Transverse colon (tissue), 4 donors: ENCODE measurements around the gene MYB. TPM values are rescaled to one million over a fixed set of nuclear protein-coding genes. Genes with fewer than 3 reads are reported as not detected.
"Not testable (repeated sequence)": the region's sequence is repeated elsewhere in the genome, so short reads cannot be mapped to it uniquely, and the experiment has no call there.

ENCODE experiments used
- DNase-seq: peaks from one replicate; pipeline ENCODE4 v3.0.0-alpha.2; 2019
- H3K27ac ChIP-seq, 4 donors: fragments of 200-600 bp; sonication (generic); 2 replicates each; pipeline ENCODE4 v1.5.1; 2016 to 2018; ENCODE audit warnings: inconsistent platforms in 4 of 4
- H3K27me3 ChIP-seq: fragments of 200-600 bp; sonication (generic); 2 replicates; pipeline ENCODE4 v1.5.1; 2017; ENCODE audit warnings: inconsistent platforms
- H3K36me3 ChIP-seq, 4 donors: fragments of 200-600 bp; sonication (generic); 2 replicates each; pipeline ENCODE4 v1.5.1; 2017 to 2019; ENCODE audit warnings: inconsistent platforms in 4 of 4
- H3K4me1 ChIP-seq, 4 donors: fragments of 200-600 bp; sonication (generic); 2 replicates each; pipeline ENCODE4 v1.5.1; 2017 to 2020; ENCODE audit warnings: inconsistent platforms in 4 of 4
- H3K4me3 ChIP-seq, 4 donors: fragments of 200-600 bp; sonication (generic); 1 replicate in 1 of 4; 2 replicates in 3 of 4; pipeline versions ENCODE4 v1.5.1 to v1.6.1; 2017 to 2019; ENCODE audit warnings: inconsistent platforms in 4 of 4
- H3K9me3 ChIP-seq, 2 donors: fragments of 200-600 bp; sonication (generic); 2 replicates each; pipeline ENCODE4 v1.5.1; 2017 to 2019; ENCODE audit warnings: inconsistent platforms in 2 of 2
- CTCF ChIP-seq, 5 experiments: fragments of 200-600 bp in 3 of 5; fragments of 450-650 bp in 2 of 5; sonication (generic) in 3 of 5; IDR thresholded peaks; 1 replicate in 2 of 5; 2 replicates in 3 of 5; pipeline ENCODE4 v1.5.1; 2016 to 2017; ENCODE audit warnings: antibody characterized with exemption in 5 of 5, inconsistent platforms in 3 of 5, mild to moderate bottlenecking in 2 of 5, moderate library complexity in 1 of 5
- EP300 ChIP-seq: sonication (generic); formaldehyde crosslinking; IDR thresholded peaks from one replicate; pipeline ENCODE4 v1.6.1; 2017; ENCODE audit warnings: antibody characterized with exemption, low read depth
- POLR2A ChIP-seq: fragments of 450-650 bp; IDR thresholded peaks from one replicate; pipeline ENCODE4 v1.6.1; 2016; ENCODE audit warnings: antibody characterized with exemption, mild to moderate bottlenecking, moderate library complexity
- POLR2AphosphoS5 ChIP-seq, 3 donors: sonication (generic); formaldehyde crosslinking; IDR thresholded peaks; one replicate each; pipeline ENCODE4 v1.6.1; 2016; ENCODE audit warnings: antibody characterized with exemption in 3 of 3
- WGBS, 2 donors: methylation state at CpG; one replicate each; pipeline ENCODE4 v1.1.5; 2018; ENCODE audit warnings: low coverage in 1 of 2; 5-methylcytosine and 5-hydroxymethylcytosine counted together
- in situ Hi-C, 4 donors: fragments of 200-750 bp; cut with MboI; loops; one replicate each; pipeline versions ENCODE4 v1.15.0 to v1.15.1; 2017; ENCODE audit warnings: low sequenced_read_pairs in 3 of 4, low pct_ligation_motif_present in 1 of 4, low pct_unique_long_range_greater_than_20kb in 1 of 4
- intact Hi-C: fragments of 100-400 bp; cut with DNase I; formaldehyde crosslinking; loops from one replicate; pipeline ENCODE4 v1.15.1; 2023; ENCODE audit warnings: low total_unique reads
- total RNA-seq, 4 donors: library from RNA; depleted of rRNA; stranded (reverse); fragments of >200 nt; gene quantifications; one replicate each; pipeline ENCODE4 v1.1.0, GENCODE V29; 2016

Gene MYB
- total RNA-seq, 4 donors from 2014 or later, result 20.9 to 64.1 (median 46.6) TPM

- in situ Hi-C loops (loop anchor here (10.0 to 25.0 kb wide), 3 partner anchors 271 to 296 kb away; no protein-coding TSS in a partner anchor), intact Hi-C loops (no loop called here)
- no peaks in the 10 kb centered on the region for H3K27me3 ChIP-seq
- TF ChIP-seq POLR2AphosphoS5 (IDR thresholded peaks at IDR 0.05), result no peak
- no peak for TF ChIP-seq EP300
- TF ChIP-seq CTCF (IDR thresholded peaks at IDR 0.05), result no peak
- TF ChIP-seq POLR2A, result no peak
- H3K36me3 ChIP-seq, result no peaks in the 10 kb centered on the region
- no peaks in the 10 kb centered on the region for H3K9me3 ChIP-seq
- peaks cover 0 to 11% (median 0%) of the 10 kb centered on the region in 4 donors for H3K4me1 ChIP-seq
- no peak overlapping the region for H3K27ac ChIP-seq
- WGBS, 2 donors, result 72 to 79% methylated on average over 4 of the region's 4 CpGs
- no peak overlapping the region for H3K4me3 ChIP-seq
- no peak for DNase-seq
Measured at GRCh38 chr6:135141182-135141581, 39.9 kb upstream of the MYB start.

GRCh38 chr6:135141728-135142127 is 39.4 kb upstream of the MYB start:
- no peaks in the 10 kb centered on the region for H3K9me3 ChIP-seq
- TF ChIP-seq POLR2AphosphoS5 (IDR thresholded peaks at IDR 0.05), result no peak
- TF ChIP-seq CTCF (IDR thresholded peaks at IDR 0.05), result no peak
- TF ChIP-seq POLR2A, result no peak
- TF ChIP-seq EP300, result no peak
- no peak overlapping the region for H3K27ac ChIP-seq
- intact Hi-C loops, result no loop called here
- no peak for DNase-seq
- H3K4me1 ChIP-seq, result peaks cover 0 to 11% (median 0%) of the 10 kb centered on the region in 4 donors
- in situ Hi-C loops, result loop anchor here (10.0 to 25.0 kb wide), 3 partner anchors 271 to 296 kb away; no protein-coding TSS in a partner anchor
- H3K4me3 ChIP-seq, result no peak overlapping the region
- H3K36me3 ChIP-seq, result no peaks in the 10 kb centered on the region
- H3K27me3 ChIP-seq, result no peaks in the 10 kb centered on the region

DNA sequence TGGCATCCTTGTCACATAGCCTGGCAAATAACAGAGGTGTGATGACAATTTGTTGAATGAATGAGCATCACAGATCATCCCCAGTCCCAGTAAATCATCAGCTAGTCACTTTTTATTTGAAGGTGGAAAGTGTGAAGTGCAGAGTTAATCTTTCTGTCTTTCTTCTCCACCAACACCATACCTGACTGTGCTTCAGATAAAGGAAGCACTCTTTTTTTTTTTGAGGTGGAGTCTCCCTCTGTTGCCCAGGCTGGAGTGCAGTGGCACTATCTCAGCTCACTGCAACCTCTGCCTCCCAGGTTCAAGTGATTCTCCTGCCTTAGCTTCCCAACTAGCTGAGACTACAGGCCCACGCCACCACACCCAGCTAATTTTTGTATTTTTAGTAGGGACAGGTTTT is 38.9 kb upstream of the MYB start:
- H3K9me3 ChIP-seq, H3K27me3 ChIP-seq, DNase-seq, H3K36me3 ChIP-seq, intact Hi-C loops, H3K27ac ChIP-seq, H3K4me3 ChIP-seq: not testable (repeated sequence)
- 94 to 100% methylated on average over 1 of the region's 1 CpG for WGBS, 2 donors
- peaks cover 0 to 11% (median 0%) of the 10 kb centered on the region in 4 donors for H3K4me1 ChIP-seq
- in situ Hi-C loops, result loop anchor here (10.0 to 25.0 kb wide), 3 partner anchors 270 to 295 kb away; no protein-coding TSS in a partner anchor

GRCh38 chr6:135144673-135145062 is 36.4 kb upstream of the MYB start:
- Histone ChIP-seq H3K4me3 (no peak overlapping the region), H3K27me3 (no peaks in the 10 kb centered on the region), H3K36me3 (no peaks in the 10 kb centered on the region), H3K9me3 (no peaks in the 10 kb centered on the region), H3K4me1 (peaks cover 0 to 11% (median 0%) of the 10 kb centered on the region in 4 donors), H3K27ac (no peak overlapping the region)
- no peak for TF ChIP-seq EP300
- TF ChIP-seq POLR2A, result no peak
- TF ChIP-seq CTCF (IDR thresholded peaks at IDR 0.05), result no peak
- TF ChIP-seq POLR2AphosphoS5 (IDR thresholded peaks at IDR 0.05), result no peak
- DNase-seq, result no peak
- in situ Hi-C loops (loop anchor here (10.0 to 25.0 kb wide), 3 partner anchors 268 to 293 kb away; no protein-coding TSS in a partner anchor), intact Hi-C loops (no loop called here)
- WGBS, 2 donors, result 25 to 28% methylated on average over 4 of the region's 4 CpGs
